Measurements from ENCODE around the gene ARHGAP10. TPM values are rescaled to one million over a fixed set of nuclear protein-coding genes. Genes with fewer than 3 reads are reported as not detected.

Gene ARHGAP10
- total and polyA plus RNA-seq, 10 of the 15 experiments (the other 5 are each of a cell fraction or from before 2014, with no cell fraction given) = 1.3 to 25.8 (median 17.2) TPM

GRCh38 chr4:147944249-147944648 is 212.4 kb downstream of the ARHGAP10 start (continued):
- TF ChIP-seq STAT3 (IDR thresholded peaks at IDR 0.05; ENCODE audit: low read depth, low read length) (no peak), BCLAF1 (IDR thresholded peaks at IDR 0.05) (no peak), CBFB (IDR thresholded peaks at IDR 0.05; ENCODE audit: low read depth) (no peak), CBX5 (IDR thresholded peaks at IDR 0.05; ENCODE audit: low read depth) (no peak), RUNX3 (IDR thresholded peaks at IDR 0.05; ENCODE audit: low read length) (peak; percentile 31; the same call in 1 of the 2 replicates), ZNF207 (IDR thresholded peaks at IDR 0.05; ENCODE audit: borderline replicate concordance) (no peak), CHD2 (IDR thresholded peaks at IDR 0.05; ENCODE audit: borderline replicate concordance, low read depth, low read length) (no peak), SMARCA5 (IDR thresholded peaks at IDR 0.05) (no peak), CEBPZ (IDR thresholded peaks at IDR 0.05; ENCODE audit: low read depth, low read length) (no peak), ETV6 (conservative IDR thresholded peaks at IDR 0.05 in 1 of 2, IDR thresholded peaks at IDR 0.05 in 1 of 2; ENCODE audit: borderline replicate concordance in 1 of 2, low read depth in 1 of 2) (no peak), JUND (IDR thresholded peaks at IDR 0.05; ENCODE audit: low read depth, low read length) (no peak)

Data from GM12878 (cell line).